Trophoblast cell (in vitro differentiated cells and primary cell): ENCODE data around the gene EBF3.

ENCODE experiments used
- DNase-seq, 2 donors: peaks; one replicate each; pipeline ENCODE4 v3.0.0-alpha.2; 2016
- H2AFZ ChIP-seq: 2 replicates; pipeline ENCODE4 v1.6.1; 2013; ENCODE audit warnings: low read length, moderate library complexity, mild to moderate bottlenecking; ENCODE audit not compliant: insufficient read depth, poor library complexity
- H2AK5ac ChIP-seq: 2 replicates; pipeline ENCODE4 v1.6.1; 2013; ENCODE audit warnings: mild to moderate bottlenecking, low read length
- H2BK120ac ChIP-seq: 2 replicates; pipeline ENCODE4 v1.6.1; 2013; ENCODE audit warnings: low read length, mild to moderate bottlenecking, moderate library complexity; ENCODE audit not compliant: insufficient read depth, poor library complexity
- H2BK12ac ChIP-seq: 2 replicates; pipeline ENCODE4 v1.6.1; 2013; ENCODE audit warnings: mild to moderate bottlenecking, low read length, moderate library complexity
- H2BK5ac ChIP-seq: 2 replicates; pipeline ENCODE4 v1.6.1; 2013; ENCODE audit warnings: low read length, low read depth, moderate library complexity, mild to moderate bottlenecking; ENCODE audit not compliant: poor library complexity
- H3K14ac ChIP-seq: 2 replicates; pipeline ENCODE4 v1.6.1; 2013; ENCODE audit warnings: mild to moderate bottlenecking, low read length
- H3K18ac ChIP-seq: 2 replicates; pipeline ENCODE4 v1.6.1; 2013; ENCODE audit warnings: mild to moderate bottlenecking, low read length
- H3K23ac ChIP-seq: 2 replicates; pipeline ENCODE4 v1.6.1; 2013; ENCODE audit warnings: low read length
- H3K27ac ChIP-seq: 2 replicates; pipeline ENCODE4 v1.5.1; 2013; ENCODE audit warnings: low read depth, mild to moderate bottlenecking, inconsistent platforms, low read length, moderate library complexity
- H3K27me3 ChIP-seq: 2 replicates; pipeline ENCODE4 v1.6.1; 2013; ENCODE audit warnings: inconsistent platforms, mild to moderate bottlenecking, low read length, moderate library complexity; ENCODE audit not compliant: insufficient read depth
- H3K36me3 ChIP-seq, 2 experiments: 1 replicate in 1 of 2; 2 replicates in 1 of 2; pipeline ENCODE4 v1.6.1; 2013; ENCODE audit warnings: low read length in 2 of 2, mild to moderate bottlenecking in 2 of 2, moderate library complexity in 1 of 2; ENCODE audit not compliant: insufficient read depth in 2 of 2, control insufficient read depth in 1 of 2
- H3K4ac ChIP-seq: 2 replicates; pipeline ENCODE4 v1.6.1; 2013; ENCODE audit warnings: low read depth, mild to moderate bottlenecking, low read length, moderate library complexity
- H3K4me1 ChIP-seq, 2 experiments: 1 replicate in 1 of 2; 2 replicates in 1 of 2; pipeline ENCODE4 v1.6.1; 2013; ENCODE audit warnings: low read length in 2 of 2, mild to moderate bottlenecking in 2 of 2, moderate library complexity in 1 of 2; ENCODE audit not compliant: insufficient read depth in 2 of 2, control insufficient read depth in 1 of 2
- H3K4me2 ChIP-seq: 2 replicates; pipeline ENCODE4 v1.6.1; 2013; ENCODE audit warnings: inconsistent platforms, mild to moderate bottlenecking, low read length, moderate library complexity
- H3K4me3 ChIP-seq: 2 replicates; pipeline ENCODE4 v1.5.1; 2013; ENCODE audit warnings: mild to moderate bottlenecking, low read depth, low read length, inconsistent platforms
- H3K79me1 ChIP-seq: one replicate; pipeline ENCODE4 v1.6.1; 2013; ENCODE audit warnings: low read length
- H3K79me2 ChIP-seq: 2 replicates; pipeline ENCODE4 v1.6.1; 2013; ENCODE audit warnings: low read length, mild to moderate bottlenecking; ENCODE audit not compliant: control insufficient read depth, insufficient read depth, poor library complexity
- H3K9ac ChIP-seq: 2 replicates; pipeline ENCODE4 v1.6.1; 2013; ENCODE audit warnings: mild to moderate bottlenecking, low read length
- H3K9me3 ChIP-seq: 2 replicates; pipeline ENCODE4 v1.6.1; 2013; ENCODE audit warnings: low read depth, mild to moderate bottlenecking, control low read depth, inconsistent platforms, low read length; ENCODE audit not compliant: insufficient read depth
- H4K12ac ChIP-seq: 2 replicates; pipeline ENCODE4 v1.6.1; 2013; ENCODE audit warnings: low read depth, mild to moderate bottlenecking, low read length, moderate library complexity
- H4K8ac ChIP-seq: 2 replicates; pipeline ENCODE4 v1.6.1; 2013; ENCODE audit warnings: low read depth, mild to moderate bottlenecking, low read length, moderate library complexity
- H4K91ac ChIP-seq: one replicate; pipeline ENCODE4 v1.6.1; 2013; ENCODE audit warnings: low read depth, mild to moderate bottlenecking, low read length, moderate library complexity
- WGBS: extraction: QIAGEN DNeasy Blood & Tissue Kit; methylation state at CpG from one replicate; pipeline ENCODE4 v1.1.7; 2013; ENCODE audit warnings: missing lambda C conversion rate; ENCODE audit not compliant: insufficient read length, insufficient coverage; ENCODE audit errors: extremely low coverage; 5-methylcytosine and 5-hydroxymethylcytosine counted together

The EBF3 gene

DNA sequence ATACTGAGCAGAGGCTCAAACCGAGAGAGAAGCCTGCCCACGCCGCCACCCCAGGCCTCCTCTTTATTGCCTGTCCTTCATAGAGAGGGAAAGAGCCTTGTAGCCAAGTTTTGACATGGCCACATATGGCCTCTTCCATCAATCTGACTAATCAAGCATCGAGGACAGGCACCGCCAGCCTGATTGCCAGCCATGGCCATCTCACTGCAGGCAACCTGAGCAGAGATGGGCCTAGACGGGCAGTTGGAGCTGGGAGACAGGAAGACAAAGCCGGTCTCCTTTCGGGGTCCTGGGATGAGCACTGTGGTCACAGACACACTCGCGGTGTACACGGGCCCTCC is 67.2 kb downstream of the EBF3 start:
- Histone ChIP-seq H4K91ac (no peak overlapping the region), H2AK5ac (no peak overlapping the region), H3K4me3 (no peak overlapping the region), H2BK120ac (no peak overlapping the region), H3K4me1 (no peaks in the 10 kb centered on the region), H2BK5ac (no peak overlapping the region), H3K9ac (no peak overlapping the region), H3K79me2 (no peaks in the 10 kb centered on the region), H3K18ac (no peak overlapping the region), H3K27ac (no peak overlapping the region), H3K27me3 (no peaks in the 10 kb centered on the region), H2AFZ (no peak overlapping the region), H4K12ac (no peak overlapping the region), H3K4me2 (no peak overlapping the region), H3K79me1 (no peaks in the 10 kb centered on the region), H3K4ac (no peak overlapping the region), H3K36me3 (no peaks in the 10 kb centered on the region), H3K23ac (no peak overlapping the region), H2BK12ac (no peak overlapping the region), H3K14ac (no peak overlapping the region), H4K8ac (no peak overlapping the region), H3K9me3 (peaks cover 5% of the 10 kb centered on the region)
- WGBS, result no CpG with 5 or more reads among the region's 11 CpGs
- DNase-seq, result no peak

DNA sequence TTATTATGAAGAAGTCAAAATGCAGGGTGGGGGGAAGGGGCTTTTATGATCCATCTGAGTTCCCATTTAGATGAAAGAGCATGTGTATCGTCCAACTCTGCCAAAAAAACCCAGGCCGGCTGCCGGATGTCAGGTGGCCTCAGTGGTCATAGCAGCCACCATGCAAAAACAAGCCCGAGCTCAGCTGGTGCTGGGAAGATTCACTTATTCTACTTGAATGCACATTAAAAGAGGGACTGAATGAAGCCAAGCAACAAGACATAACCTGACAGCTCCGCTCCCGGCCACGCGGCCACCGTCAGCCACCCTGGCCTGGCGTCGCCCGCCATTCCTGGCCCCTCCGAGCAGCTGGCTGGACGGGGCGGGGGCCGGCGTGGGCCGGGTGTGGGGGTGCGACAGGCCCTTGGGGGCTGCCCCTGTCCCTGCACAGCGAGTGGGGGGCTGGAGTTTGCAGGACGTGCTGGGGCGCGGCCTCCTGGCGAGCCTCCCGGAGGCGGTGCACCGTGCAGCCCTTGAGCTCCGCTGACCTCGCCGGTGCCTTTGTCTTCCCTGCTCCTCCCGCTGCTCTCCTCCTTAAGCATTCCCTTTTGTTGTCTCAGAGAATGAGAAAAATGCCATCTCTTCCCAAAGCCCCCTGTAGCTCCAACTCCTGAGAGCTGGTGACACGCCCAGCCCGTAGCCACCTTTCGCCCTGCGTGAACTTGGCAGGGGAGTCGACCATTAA is 67.8 kb downstream of the EBF3 start:
- WGBS, result no CpG with 5 or more reads among the region's 36 CpGs
- H3K79me2 ChIP-seq, result no peaks in the 10 kb centered on the region
- H3K4me2 ChIP-seq, result no peak overlapping the region
- H3K9me3 ChIP-seq, result peaks cover 5% of the 10 kb centered on the region
- no peak overlapping the region for H2AK5ac ChIP-seq
- H3K79me1 ChIP-seq, result no peaks in the 10 kb centered on the region
- no peak overlapping the region for H2BK120ac ChIP-seq
- no peak overlapping the region for H2BK5ac ChIP-seq
- H3K9ac ChIP-seq, result no peak overlapping the region
- H3K36me3 ChIP-seq, result no peaks in the 10 kb centered on the region
- no peak overlapping the region for H4K91ac ChIP-seq
- no peaks in the 10 kb centered on the region for H3K4me1 ChIP-seq
- no peak overlapping the region for H3K23ac ChIP-seq
- no peak overlapping the region for H2AFZ ChIP-seq
- no peak overlapping the region for H3K4ac ChIP-seq
- no peak overlapping the region for H4K8ac ChIP-seq
- H3K14ac ChIP-seq, result no peak overlapping the region
- no peaks in the 10 kb centered on the region for H3K27me3 ChIP-seq
- H3K18ac ChIP-seq, result no peak overlapping the region
- H3K27ac ChIP-seq, result no peak overlapping the region
- H3K4me3 ChIP-seq, result no peak overlapping the region
- H2BK12ac ChIP-seq, result no peak overlapping the region
- no peak for DNase-seq
- H4K12ac ChIP-seq, result no peak overlapping the region

DNA sequence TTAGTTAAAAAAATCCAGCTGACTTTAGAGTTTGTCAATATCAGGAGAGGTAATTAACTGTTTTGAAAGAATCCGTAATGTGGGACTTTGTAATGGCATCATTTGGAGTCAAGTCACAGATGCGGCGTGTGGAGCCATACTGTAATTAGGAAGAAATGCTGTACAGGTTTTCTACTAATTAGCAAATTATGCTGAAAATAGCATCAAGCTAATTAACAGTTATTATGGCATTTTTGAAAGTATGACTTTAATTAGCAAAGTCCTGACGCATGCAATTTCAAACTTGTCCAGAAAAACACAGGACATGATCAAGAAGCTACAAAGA is 68.3 kb downstream of the EBF3 start:
- no CpG with 5 or more reads among the region's 4 CpGs for WGBS

DNA sequence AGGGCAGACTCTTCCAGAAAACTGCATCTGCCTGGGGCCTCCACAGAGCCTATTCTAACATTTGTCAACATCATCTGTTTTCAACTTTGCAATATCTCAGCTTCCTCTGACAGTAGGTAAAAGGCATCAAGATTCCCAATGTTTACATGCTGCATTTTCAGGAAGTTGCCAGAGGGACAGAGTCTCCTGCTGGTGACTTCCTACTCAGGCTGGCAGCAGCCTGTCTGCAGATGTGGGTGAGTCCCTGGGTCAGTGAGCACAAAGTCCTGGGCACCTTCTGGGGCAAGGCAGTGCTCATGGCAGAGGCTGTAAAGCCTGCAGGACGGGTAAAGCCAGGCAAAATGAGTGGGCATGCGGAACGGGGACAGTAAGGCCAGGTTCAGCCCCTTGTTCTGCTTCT is 69.4 kb downstream of the EBF3 start:
- H4K8ac ChIP-seq, result no peak overlapping the region
- H3K27me3 ChIP-seq, result no peaks in the 10 kb centered on the region
- peaks cover 4% of the 10 kb centered on the region for H3K9me3 ChIP-seq
- no peak for DNase-seq
- no peak overlapping the region for H3K9ac ChIP-seq
- no peak overlapping the region for H3K4me3 ChIP-seq
- H3K18ac ChIP-seq, result no peak overlapping the region
- no peak overlapping the region for H3K4me2 ChIP-seq
- no CpG with 5 or more reads among the region's 3 CpGs for WGBS
- H3K4me1 ChIP-seq, result no peaks in the 10 kb centered on the region
- no peak overlapping the region for H4K12ac ChIP-seq
- no peaks in the 10 kb centered on the region for H3K36me3 ChIP-seq
- H3K79me2 ChIP-seq, result no peaks in the 10 kb centered on the region
- no peak overlapping the region for H2BK12ac ChIP-seq
- H2AFZ ChIP-seq, result no peak overlapping the region
- H3K23ac ChIP-seq, result no peak overlapping the region
- no peak overlapping the region for H4K91ac ChIP-seq
- no peaks in the 10 kb centered on the region for H3K79me1 ChIP-seq
- H3K27ac ChIP-seq, result no peak overlapping the region
- no peak overlapping the region for H2BK120ac ChIP-seq
- H2BK5ac ChIP-seq, result no peak overlapping the region
- H2AK5ac ChIP-seq, result no peak overlapping the region
- H3K14ac ChIP-seq, result no peak overlapping the region
- H3K4ac ChIP-seq, result no peak overlapping the region

More for the DNA sequence above, 68.3 kb downstream of the EBF3 start:
- H2AK5ac ChIP-seq, result no peak overlapping the region
- no peak overlapping the region for H3K9ac ChIP-seq
- H2BK120ac ChIP-seq, result no peak overlapping the region
- H3K4me1 ChIP-seq, result no peaks in the 10 kb centered on the region
- H4K91ac ChIP-seq, result no peak overlapping the region
- no peak overlapping the region for H3K4ac ChIP-seq
- no peak overlapping the region for H4K12ac ChIP-seq
- no peak overlapping the region for H3K4me3 ChIP-seq
- no peak overlapping the region for H3K23ac ChIP-seq
- H3K18ac ChIP-seq, result no peak overlapping the region
- H3K27ac ChIP-seq, result no peak overlapping the region
- no peak overlapping the region for H3K14ac ChIP-seq
- H4K8ac ChIP-seq, result no peak overlapping the region
- no peak overlapping the region for H3K4me2 ChIP-seq
- H3K36me3 ChIP-seq, result no peaks in the 10 kb centered on the region
- H2AFZ ChIP-seq, result no peak overlapping the region
- no peaks in the 10 kb centered on the region for H3K79me1 ChIP-seq
- no peaks in the 10 kb centered on the region for H3K27me3 ChIP-seq
- H2BK5ac ChIP-seq, result no peak overlapping the region
- no peak overlapping the region for H2BK12ac ChIP-seq
- H3K79me2 ChIP-seq, result no peaks in the 10 kb centered on the region
- DNase-seq, result no peak
- H3K9me3 ChIP-seq, result peaks cover 4% of the 10 kb centered on the region
